Testis (tissue), 2 donors: ENCODE measurements around the gene CORO7.

Experiments used
- POLR2A ChIP-seq: fragments of 450-650 bp; IDR thresholded peaks from one replicate; pipeline ENCODE4 v1.6.1; 2017; ENCODE audit warnings: antibody characterized with exemption, mild to moderate bottlenecking, moderate library complexity
- TF ChIP-seq, protein P1 (sequence below), 3 experiments: fragments of 450-650 bp in 2 of 3; fragments of 200-600 bp in 1 of 3; sonication (generic) in 1 of 3; IDR thresholded peaks; one replicate each; pipeline ENCODE4 v1.5.1; 2016 to 2019; ENCODE audit warnings: antibody characterized with exemption in 3 of 3, mild to moderate bottlenecking in 2 of 3, moderate library complexity in 1 of 3

DNA sequence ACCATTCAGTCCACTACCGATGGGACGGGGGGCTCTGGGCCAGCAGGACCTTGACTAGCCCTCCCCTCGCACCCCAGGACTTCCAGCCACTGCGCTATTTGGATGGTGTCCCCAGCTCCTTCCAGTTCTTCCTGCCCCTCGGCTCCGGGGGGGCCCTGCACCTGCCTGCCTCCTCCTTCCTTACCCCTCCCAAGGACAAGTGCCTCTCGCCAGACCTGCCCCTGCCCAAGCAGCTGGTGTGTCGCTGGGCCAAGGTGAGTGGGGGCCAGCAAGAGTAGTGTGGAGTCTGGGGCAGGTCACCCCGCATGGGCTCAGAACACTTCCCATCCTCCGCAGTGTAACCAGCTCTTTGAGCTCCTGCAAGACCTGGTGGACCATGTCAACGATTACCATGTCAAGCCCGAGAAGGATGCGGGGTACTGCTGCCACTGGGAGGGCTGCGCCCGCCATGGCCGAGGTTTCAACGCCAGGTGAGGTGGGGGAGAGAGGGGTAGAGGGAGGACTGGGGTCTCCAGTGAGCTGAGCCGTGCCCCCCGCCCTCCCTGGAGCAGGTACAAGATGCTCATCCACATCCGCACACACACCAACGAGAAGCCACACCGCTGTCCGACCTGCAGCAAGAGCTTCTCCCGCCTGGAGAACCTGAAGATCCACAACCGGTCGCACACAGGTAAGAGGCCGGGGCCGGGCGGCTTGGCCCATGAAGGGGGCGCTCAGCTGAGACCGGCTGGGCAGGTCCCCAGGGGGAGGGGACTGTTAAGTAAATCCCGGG is 81.5 kb downstream of the CORO7 start:
- TF ChIP-seq, protein P1, sequence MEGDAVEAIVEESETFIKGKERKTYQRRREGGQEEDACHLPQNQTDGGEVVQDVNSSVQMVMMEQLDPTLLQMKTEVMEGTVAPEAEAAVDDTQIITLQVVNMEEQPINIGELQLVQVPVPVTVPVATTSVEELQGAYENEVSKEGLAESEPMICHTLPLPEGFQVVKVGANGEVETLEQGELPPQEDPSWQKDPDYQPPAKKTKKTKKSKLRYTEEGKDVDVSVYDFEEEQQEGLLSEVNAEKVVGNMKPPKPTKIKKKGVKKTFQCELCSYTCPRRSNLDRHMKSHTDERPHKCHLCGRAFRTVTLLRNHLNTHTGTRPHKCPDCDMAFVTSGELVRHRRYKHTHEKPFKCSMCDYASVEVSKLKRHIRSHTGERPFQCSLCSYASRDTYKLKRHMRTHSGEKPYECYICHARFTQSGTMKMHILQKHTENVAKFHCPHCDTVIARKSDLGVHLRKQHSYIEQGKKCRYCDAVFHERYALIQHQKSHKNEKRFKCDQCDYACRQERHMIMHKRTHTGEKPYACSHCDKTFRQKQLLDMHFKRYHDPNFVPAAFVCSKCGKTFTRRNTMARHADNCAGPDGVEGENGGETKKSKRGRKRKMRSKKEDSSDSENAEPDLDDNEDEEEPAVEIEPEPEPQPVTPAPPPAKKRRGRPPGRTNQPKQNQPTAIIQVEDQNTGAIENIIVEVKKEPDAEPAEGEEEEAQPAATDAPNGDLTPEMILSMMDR (IDR thresholded peaks at IDR 0.05) = no peak
- no peak for TF ChIP-seq POLR2A
